Non-pigmented ciliary epithelial cell (primary cell): ENCODE data around the gene PPM1K.

Experiments
- DNase-seq: peaks from one replicate; pipeline ENCODE4 v3.0.0-alpha.2; 2010; ENCODE audit warnings: low read depth

The PPM1K gene

GRCh38 chr4:88217169-88217568 lies 67.2 kb downstream of the PPM1K start:
- DNase-seq = no peak

- DNase-seq = no peak
Measured at GRCh38 chr4:88216395-88216794, 68.0 kb downstream of the PPM1K start.

GRCh38 chr4:88215351-88215750 lies 69.0 kb downstream of the PPM1K start:
- no peak for DNase-seq

GRCh38 chr4:88212253-88212561 lies 72.2 kb downstream of the PPM1K start:
- DNase-seq = no peak

GRCh38 chr4:88211473-88212252 lies 72.7 kb downstream of the PPM1K start:
- DNase-seq = no peak

- no peak for DNase-seq
Measured at GRCh38 chr4:88208156-88208555, 76.2 kb downstream of the PPM1K start.
